Esophagus mucosa (tissue), 1 donor: Measurements from ENCODE around the gene PLXDC2. TPM values are rescaled to one million over a fixed set of nuclear protein-coding genes. Genes with fewer than 3 reads are reported as not detected.

ENCODE experiments used
- ATAC-seq: fragments of 200-7000 bp; cut with Tn5 transposase; one replicate; pipeline ENCODE4 v1.9.1; 2020
- total RNA-seq: library from RNA; stranded (reverse); gene quantifications from one replicate; pipeline ENCODE4 v1.2.4, GENCODE V29; 2023
- donor health status: DM: yes; HTN: yes; CAD: no.

Gene PLXDC2
- total RNA-seq, 1 donor from 2014 or later: 24.3 TPM

DNA sequence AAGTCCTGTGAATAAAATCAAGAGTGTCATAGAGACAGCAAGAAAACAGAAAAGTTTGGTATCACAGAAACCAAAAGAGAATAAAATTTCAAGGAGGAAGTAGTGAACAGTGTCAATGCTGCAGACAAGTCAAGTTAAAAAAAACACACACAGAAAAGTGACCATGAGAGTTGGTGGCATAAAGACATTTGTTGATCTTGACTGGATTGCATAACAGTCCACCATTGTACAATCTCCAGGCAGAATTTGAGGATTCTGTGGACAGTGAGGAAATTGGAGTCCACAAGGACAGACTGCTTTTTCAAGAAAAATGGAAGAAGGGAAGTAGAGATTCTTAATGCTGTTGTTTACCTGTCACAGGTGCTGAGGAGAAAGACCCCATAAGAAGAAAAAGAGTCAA is 412.5 kb downstream of the PLXDC2 start:
- no peak for ATAC-seq

DNA sequence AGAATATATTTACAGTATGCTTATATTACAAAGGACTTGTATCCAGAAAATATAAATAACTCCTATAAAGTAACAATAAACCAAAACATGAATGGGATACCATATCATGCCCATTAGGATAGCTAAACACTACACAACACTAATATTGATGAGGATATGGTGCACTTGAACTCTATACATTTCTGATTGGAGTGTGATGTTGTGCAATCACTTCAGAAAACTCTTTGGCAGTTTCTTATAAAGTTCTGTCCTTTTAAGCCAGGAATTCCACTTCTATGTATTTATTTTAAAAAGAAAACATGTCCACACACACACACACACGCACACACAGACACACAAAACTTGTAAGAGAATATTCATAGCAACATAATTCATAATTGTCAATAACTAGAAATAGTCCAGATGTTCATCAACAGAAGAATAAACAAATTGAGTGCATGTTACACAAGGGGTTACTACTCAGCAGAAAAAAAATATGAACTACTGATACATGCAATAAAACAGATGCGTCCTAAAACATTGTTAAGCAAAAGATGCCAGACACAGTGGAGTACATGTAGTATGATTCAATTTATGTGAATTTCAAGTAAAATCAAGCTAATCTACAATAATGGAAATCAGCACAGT is 416.0 kb downstream of the PLXDC2 start:
- ATAC-seq: no peak

DNA sequence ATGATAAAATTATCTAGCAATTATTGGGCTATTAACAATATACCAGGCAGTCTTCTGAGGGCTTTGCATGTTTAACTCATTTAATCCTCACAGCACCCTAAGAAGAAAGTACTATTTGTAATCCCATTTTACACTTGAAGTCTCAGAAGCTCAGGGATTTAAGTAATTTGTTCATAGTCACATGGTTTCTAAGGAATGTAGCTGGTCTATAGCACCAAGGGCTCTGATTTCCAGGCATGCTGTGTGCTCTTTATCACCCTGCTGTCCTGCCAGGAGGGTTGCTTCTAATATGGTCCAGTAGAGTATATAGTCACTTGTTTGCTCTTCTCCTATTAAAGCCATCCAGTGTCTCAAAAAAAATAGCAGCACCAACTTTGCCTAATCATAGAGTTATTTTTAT is 417.2 kb downstream of the PLXDC2 start:
- ATAC-seq: no peak

DNA sequence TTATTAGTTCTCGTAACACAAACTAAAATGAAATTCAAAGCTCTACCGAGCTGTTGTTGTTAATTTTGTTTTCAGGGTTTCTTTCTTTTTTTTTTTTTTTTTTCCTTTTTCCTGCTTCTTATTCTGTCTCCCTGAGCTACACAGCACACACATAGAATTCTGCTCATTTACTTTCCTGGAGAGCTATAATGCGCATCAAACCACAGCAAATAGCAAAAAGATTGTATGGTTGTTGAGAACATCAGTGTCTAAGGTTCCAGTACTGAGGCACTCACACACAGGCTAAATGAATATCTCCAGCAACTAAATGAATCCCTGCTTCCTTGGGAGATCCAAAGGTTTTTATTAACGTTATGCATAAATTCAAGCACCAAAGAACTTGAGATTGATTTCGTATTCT is 418.3 kb downstream of the PLXDC2 start:
- ATAC-seq: no peak

DNA sequence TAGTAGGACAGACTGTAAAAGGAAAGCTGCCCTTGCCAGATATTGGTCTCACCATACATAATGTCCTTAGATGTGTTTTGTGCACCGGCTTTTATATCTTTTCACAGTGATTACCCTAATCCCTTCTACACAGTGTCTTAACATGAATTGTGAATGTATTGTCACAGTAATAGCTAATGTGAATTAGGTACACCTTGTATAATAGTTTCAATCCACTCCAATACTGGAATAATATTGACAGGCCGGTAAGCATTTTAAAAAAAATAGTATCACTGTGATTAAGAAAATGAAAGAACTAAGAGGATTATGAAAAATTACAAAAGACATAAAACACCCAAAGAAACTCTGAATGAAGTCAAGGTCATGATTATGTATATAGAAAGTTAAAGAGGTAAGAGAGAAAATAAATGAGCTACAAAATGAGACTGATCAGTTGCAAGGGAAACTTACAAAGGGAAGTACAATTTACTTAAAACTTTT is 420.9 kb downstream of the PLXDC2 start:
- no peak for ATAC-seq

DNA sequence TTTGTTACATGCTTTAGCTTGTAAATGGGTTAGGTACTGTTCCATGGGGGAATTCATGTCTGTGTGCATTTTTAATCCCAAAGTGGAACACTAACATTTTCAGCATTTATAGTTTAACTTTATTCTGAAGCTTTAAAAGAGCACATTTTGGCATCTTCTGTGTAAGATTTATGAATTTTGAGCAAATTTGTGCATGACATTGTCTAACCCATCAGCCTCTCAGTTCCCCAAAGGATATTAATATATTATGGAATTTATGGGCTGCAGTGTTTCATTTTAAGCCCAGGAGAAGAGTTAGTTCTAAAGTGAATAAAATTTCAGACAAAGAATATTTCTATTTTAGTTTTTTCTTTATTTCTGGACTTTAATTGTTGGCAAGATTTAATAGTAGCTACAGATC is 421.4 kb downstream of the PLXDC2 start:
- ATAC-seq: no peak

DNA sequence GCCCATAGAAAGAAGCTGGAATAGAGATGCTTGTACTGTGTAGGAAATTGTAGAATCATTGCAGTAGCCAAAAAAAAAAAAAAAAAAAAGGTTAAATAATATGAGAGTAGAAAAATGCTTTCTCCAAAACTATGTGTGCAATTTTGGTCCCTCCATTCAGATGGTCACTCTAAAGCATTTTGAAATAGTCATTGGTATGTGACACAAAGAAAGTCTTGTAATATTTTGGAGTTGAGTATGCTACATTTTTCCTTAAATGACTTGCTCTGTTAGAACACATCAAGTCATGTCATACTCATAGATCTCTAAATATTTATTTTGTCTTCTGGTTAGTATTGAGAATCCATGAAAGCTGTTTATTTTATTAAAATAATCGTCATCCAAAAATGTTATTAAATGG is 424.4 kb downstream of the PLXDC2 start:
- no peak for ATAC-seq

DNA sequence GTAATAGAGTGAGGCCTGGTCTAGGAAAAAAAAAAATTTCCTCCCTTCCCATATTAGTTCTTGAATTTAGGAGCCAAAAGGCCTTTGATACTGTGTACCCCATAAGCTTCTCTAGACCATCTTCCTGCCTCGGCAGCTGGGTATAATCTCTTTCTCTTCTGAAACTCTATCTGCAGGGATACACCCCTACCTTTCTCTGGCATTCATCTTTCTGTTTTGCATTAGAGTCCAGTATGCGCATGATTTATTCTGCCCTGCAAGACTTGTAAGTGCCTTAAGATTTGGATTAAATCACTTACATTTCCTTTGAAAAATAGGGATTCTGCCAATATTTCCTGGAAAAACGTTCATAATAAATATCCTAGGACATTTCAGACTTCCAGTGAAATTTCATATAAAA is 431.2 kb downstream of the PLXDC2 start:
- ATAC-seq: no peak

DNA sequence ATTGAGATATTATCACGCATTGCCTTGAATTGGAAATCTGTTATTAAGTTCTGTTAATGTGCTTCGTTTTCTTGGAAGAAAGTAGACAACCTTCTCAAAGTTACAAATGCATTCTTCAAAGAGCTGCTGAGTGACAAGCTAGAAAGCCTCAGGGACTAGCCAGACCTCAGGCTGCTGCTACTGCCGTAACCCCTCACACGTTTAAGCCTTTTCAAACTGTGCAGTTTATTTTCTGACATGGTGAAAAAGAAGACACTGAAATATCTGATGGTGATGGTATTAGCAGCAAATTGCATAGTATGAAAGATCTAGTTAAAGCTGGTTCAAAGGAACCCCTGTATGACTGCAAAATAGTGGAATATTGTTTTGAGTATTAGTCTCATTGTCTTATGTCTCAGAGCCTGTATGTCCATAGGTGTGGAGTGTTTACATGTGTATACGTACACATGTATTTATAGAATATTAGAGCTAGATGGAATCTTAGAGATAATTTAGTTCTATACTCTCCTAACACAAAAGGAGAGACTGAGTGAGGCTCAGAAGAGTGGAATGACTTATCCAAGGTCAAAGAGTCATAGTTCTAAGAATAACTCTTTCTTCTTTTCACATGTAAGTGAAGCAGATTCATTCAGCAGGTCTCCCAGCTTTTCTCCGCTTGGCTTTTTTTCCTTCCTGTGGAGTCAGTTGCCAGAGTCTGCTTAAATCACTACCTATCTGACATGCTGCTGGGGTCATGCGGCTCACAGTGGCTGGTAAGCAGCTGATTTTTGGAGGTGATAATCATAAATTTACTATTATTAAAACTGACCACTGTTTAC is 431.9 kb downstream of the PLXDC2 start:
- ATAC-seq: no peak

DNA sequence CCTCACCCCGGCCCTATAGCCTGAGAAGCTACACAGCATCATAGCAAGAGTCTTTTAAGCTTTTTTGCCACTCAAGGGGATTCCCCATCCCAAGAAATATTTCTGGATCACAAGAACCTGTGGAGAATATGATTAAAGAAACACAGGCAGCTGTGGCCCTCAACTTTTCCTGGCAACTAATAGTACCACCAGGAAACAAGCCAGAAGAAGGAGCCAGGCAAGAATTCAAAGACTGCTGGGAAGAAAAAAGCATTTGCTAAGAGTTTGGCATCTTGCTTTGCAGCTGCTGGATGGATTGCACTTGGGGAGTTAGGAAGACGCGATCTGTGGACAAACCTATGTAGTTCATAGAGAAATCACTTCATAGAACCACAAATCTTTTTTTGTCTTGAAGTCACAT is 437.8 kb downstream of the PLXDC2 start:
- ATAC-seq: no peak

DNA sequence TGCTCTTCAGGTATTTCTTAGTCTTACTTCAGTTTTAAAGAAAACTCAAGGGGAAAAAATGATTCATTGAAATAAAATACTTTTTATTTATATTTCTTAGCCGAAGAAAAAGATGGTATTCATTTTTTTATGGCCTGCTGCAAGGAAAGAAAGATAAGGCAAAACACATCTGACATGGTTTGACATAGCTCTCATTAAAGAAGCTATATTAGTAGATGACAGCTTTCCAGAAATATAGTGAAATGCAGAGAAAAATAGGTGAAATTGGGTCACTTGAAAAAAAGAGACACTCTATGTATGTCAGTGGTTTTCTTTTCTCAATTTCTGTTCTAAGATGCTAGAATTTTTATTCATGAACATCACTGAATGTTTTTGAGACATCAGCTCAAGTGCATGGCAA is 438.3 kb downstream of the PLXDC2 start:
- ATAC-seq: no peak

DNA sequence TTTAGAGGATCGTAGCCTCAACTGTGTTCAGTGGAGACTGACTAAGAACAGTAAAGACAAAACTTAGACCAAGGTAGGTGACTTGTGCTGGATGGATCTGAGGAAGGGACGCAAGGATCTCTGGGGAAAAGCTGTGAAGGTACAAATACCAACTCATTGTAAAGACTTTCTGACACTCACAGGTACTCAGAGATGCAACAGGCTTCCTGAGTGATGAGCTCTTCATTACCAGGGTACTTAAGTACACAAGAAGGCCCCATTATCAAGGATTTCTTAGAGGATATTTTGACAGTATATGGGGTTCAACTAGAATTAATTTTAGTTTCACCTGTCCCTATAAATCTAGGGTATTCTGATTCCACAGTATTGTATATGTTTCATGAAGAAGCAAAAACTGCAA is 440.7 kb downstream of the PLXDC2 start:
- ATAC-seq: no peak

DNA sequence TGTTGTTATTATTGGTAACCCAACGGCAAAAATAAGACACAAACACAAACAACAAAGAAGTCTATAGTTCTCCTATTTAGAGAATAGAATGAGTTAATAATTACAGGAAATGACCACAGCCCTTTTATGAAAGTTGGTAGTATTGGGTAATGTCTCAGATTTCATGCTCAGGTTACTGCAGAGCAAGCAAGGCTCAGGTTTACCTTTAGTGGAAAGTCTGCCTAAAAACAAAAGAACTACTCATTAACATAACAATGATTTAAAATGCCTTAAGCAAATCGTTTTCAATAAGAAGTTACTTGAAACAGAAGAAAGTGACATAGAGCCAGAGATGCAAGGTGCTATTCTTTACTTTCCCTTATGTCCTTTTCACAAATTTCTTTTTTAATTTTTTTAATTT is 441.2 kb downstream of the PLXDC2 start:
- peak; percentile 52 for ATAC-seq

DNA sequence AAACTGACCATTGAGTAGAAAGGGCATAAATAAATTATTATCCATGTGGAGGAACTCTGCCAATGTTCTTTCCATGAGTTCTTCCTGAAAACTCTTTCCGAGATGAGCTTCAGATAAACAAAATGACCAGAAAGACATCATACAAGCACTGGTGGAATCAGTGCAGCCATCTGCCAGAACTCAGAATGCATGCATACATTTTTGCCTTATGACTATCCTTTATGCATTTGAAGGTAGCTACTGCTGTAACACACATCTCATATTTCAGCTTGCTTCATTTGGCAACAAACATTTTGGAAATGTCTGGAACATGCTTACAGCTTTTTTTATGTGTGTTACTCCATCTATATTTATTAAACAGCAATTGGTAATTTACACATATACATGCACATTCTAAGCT is 448.9 kb downstream of the PLXDC2 start:
- no peak for ATAC-seq

DNA sequence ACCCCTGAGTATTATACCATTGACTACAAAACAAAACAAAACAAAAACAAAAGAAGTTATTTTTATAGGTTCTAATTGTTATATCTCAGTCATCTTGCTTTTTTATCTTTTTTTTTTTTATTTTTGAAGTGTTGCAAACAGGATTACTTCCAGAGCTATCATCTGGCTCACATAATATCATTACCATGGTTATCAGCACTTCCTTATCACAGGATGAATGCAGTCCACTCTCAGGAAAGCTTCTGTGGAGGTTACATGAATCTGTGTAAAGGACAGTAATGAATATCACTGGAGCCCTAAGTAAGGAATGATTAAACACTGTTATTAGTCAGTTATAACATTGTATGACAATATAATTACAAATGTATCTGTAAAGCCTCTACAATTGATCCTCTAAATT is 451.5 kb downstream of the PLXDC2 start:
- no peak for ATAC-seq

DNA sequence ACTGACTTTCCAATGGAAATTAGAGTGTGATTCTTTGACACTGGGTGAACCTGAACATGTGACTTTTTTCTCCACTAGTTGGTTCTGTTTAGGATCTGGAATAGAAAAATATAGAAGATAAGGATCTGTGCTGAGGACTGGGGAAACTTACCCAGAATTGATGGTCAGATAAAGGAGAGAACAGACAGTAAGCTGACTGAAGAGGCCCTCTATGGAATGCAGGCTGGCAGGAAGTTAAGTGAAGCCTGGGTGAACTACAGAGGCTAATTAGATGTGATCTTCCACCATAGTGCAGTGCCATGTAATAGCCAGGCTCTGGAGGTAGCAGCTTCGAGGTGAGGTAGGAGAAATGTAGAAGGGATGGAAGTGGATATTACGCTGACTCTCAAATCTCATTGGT is 455.3 kb downstream of the PLXDC2 start:
- ATAC-seq: no peak

DNA sequence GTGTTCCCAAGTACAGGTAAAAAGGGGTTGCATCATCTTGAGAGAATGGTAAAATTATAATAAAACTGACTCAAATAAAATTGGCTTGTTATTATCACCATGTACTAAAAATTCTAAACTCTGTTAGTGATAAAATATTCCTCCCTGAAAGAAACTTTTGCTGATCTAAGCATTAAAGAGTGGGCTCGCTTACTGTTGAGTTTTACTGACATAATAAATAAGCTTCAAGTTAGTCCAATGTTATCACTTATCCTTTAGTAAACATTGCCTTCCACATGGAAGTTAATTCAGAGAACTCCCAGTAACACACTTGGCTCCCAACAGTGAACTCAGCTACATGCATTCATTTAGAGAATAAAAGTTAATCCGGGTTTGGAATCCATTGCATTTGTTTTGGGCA is 456.4 kb downstream of the PLXDC2 start:
- ATAC-seq: no peak

DNA sequence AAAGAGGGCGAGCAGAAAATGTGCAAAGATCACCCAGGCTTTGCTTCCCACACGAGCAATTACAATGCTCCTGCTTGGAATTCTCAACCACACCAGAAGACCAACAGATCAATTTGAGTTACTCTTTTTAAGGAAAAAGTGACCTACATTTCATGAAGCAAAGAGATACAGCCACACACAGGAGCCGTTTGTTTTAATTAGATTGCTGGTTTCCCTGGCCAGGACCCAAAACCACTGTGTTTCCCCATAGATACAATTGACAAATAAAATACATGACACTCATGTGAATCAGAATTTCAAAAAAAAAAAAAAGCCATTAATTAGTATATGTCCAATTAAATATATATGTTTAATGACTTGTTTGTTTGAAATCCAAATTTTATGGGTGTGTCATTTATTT is 458.3 kb downstream of the PLXDC2 start:
- ATAC-seq: no peak

DNA sequence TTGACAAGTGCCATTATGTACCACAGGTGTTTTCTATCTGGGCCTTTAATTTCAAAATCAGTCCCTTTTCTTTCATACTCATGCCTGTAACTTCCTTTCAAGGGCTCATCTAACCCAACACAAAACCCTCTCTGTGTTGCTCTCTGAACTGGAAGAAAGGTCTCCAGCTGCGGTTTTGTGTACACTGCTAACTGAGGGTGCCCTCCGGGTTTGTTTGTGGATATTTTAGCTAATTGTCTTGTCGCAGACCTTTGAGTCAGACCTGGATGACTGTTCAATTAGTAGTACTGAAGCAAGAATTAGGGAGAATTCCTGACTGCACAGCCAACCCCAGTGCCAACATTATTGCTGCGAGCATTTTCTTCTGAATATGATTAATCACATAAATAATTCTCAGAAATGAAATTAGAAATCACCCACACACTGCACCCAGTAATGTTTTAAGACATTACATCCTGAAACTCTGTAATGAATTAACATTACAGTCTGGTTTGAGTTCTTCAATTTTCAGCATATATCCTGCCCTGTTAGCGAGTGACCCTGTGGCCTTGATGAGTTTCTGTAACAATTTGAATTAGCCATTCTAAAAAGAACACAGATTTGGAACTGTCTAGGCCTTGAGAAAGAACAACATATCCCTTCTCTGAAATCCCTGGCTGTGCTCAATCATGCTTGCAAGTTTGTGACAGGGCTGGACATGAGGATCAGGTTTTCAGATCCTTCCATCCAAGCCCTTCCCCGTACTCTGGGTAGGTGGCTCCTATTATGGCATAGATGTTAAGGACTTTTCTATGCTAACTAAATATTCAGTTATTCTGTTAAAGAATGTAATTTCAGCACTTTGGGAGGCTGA is 460.1 kb downstream of the PLXDC2 start:
- peak; percentile 49 for ATAC-seq

DNA sequence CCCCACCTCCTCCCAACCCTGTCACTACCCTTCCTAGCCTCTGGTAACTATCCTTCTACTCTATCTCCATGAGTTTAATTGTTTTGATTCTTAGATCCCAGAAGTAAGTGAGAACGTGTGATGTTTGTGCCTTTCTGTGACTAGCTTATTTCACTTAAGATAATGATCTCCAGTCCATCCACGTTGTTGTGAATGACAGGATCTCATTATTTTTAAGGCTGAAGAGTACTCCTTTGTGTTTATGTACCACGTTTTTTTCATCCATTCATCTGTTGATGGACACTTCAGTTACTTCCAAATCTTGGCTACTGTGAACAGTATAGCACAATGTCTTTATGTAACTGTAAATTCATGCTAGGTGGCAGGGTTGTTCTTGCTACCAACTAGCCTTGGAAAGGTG is 461.6 kb downstream of the PLXDC2 start:
- no peak for ATAC-seq

DNA sequence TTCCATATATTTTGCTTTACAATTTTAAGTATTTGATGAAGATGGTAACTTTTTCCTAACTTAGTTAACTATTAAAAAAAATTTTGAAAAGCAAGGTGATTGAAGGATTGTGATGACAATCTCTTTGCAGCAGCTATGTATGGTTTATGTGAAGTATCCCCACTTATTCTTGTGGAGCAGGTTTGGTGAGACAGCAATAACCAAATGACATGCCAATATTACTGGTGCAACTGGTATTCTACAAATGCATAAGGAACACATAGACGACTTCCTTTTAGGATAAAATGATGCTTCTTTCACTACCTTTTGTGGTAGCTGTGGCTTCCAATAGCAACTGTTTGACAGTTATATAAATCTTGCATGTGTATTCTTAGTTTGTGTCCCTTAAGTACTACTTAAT is 465.3 kb downstream of the PLXDC2 start:
- peak; percentile 81 for ATAC-seq

DNA sequence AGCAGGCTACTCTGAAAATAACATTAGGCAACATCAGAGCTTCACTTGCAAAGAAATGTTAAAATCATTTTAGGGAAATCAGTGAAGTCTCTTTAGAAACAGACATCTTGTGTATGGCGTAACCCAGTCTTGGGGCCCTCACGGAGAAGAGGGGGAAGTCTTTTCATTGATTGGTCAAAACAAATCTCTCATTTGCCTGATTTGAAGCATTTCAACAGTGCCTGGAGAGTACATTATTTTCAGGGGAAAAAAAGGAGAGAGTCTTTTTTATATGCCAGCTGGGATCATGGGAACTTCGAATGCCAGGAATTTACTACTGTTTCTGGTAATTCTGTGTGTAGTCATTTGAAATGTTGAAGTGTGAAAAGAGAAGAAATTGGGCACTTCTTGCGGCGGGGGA is 471.4 kb downstream of the PLXDC2 start:
- no peak for ATAC-seq

DNA sequence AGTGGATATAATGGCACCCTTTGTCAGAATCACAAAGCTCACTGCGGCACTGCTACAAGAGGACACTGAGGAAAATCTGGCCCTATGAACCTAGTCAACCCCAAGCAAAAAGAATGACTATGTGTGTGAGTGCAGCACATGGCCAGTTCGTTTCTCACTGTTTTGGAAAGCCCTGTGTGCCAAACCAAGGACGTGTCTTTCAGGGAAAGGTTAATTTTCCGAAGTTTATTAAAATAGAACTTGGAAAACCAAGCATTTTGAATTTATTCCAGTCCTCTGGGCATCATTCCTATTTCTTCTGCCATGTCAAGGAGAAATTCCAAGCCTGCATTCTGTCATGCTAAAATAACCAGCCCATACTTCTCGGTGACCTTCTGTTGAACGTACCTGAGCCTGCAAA is 471.8 kb downstream of the PLXDC2 start:
- no peak for ATAC-seq
